Measurements from ENCODE around the gene SVOPL. TPM values are rescaled to one million over a fixed set of nuclear protein-coding genes. Genes with fewer than 3 reads are reported as not detected.

The SVOPL gene
- total RNA-seq, 2 experiments from 2014 or later: not detected

DNA sequence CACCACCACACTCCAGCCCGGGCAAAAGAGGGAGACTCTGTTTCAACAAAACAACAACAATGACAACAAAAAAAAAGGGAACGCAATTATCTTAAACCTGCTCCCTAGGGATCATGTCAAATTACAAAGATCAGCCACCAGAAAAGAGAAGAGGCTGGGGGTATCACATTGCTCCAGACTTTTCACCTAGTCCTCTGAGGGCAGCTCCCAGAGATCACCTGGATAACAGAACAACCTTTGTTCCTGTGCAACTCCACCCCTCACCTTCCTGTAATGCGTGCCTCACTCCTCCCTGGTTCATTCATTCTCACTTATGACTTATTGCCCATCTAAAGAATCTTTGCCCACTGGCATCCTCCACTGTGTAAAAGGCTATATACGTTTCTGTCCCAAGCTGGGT lies 31.8 kb downstream of the SVOPL start:
- Histone ChIP-seq H3K36me3 (ENCODE audit: insufficient read depth, low read length) (no peaks in the 10 kb centered on the region), H3K4me3 (ENCODE audit: low read length) (no peak overlapping the region), H3K27ac (ENCODE audit: low read depth in 1 of 2, low read length in 2 of 2) (no peak overlapping the region), H3K27me3 (ENCODE audit: control insufficient read depth in 1 of 2, insufficient read depth in 2 of 2, low read length in 2 of 2) (peaks cover 2 to 8% of the 10 kb centered on the region in 2 experiments), H3K9me3 (ENCODE audit: control insufficient read depth in 1 of 2, insufficient read depth in 1 of 2, low read length in 2 of 2) (peaks cover 0 to 3% of the 10 kb centered on the region in 2 experiments), H3K4me1 (ENCODE audit: insufficient read depth, low read length) (peaks cover under 1% of the 10 kb centered on the region)
- H3K4me1 Mint-ChIP-seq (ENCODE audit: low read depth): no peaks in the 10 kb centered on the region
- DNase-seq (no peak), ATAC-seq (ENCODE audit: poor library complexity) (no peak)
- H3K4me3 Mint-ChIP-seq: no peak overlapping the region
- TF ChIP-seq, protein P1, sequence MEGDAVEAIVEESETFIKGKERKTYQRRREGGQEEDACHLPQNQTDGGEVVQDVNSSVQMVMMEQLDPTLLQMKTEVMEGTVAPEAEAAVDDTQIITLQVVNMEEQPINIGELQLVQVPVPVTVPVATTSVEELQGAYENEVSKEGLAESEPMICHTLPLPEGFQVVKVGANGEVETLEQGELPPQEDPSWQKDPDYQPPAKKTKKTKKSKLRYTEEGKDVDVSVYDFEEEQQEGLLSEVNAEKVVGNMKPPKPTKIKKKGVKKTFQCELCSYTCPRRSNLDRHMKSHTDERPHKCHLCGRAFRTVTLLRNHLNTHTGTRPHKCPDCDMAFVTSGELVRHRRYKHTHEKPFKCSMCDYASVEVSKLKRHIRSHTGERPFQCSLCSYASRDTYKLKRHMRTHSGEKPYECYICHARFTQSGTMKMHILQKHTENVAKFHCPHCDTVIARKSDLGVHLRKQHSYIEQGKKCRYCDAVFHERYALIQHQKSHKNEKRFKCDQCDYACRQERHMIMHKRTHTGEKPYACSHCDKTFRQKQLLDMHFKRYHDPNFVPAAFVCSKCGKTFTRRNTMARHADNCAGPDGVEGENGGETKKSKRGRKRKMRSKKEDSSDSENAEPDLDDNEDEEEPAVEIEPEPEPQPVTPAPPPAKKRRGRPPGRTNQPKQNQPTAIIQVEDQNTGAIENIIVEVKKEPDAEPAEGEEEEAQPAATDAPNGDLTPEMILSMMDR (IDR thresholded peaks at IDR 0.05): no peak
- H3K27ac Mint-ChIP-seq: no peak overlapping the region
- CTCF ChIA-PET: no interaction called here
- H3K36me3 Mint-ChIP-seq (ENCODE audit: low read depth): no peaks in the 10 kb centered on the region
- peaks cover 14% of the 10 kb centered on the region for H3K27me3 Mint-ChIP-seq
- no peaks in the 10 kb centered on the region for H3K9me3 Mint-ChIP-seq
- POLR2A ChIA-PET: no interaction called here
- intact Hi-C loops (cut with DNase I, micrococcal nuclease): no loop called here

DNA sequence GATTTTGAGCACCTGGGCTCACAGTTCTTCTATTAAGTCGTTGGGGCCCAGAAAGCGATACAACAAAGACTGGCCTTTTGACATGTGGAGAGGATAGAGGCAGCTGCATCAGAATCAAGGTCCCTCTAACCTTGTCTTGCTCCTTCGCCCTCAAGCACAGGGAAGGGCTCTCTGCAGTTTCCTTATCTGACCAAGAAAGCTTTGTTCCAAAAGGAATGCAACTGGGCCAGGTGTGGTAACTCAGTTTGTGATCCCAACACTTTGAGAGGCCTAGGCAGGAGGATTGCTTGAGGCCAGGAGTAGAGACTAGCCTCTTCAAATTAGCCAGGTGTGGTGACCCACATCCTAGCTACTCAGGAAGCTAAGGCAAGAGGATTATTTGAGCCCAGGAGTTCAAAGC lies 32.2 kb downstream of the SVOPL start:
- ChIA-PET CTCF (no interaction called here), POLR2A (no interaction called here)
- Histone ChIP-seq H3K4me3 (ENCODE audit: low read length) (no peak overlapping the region), H3K27ac (ENCODE audit: low read depth in 1 of 2, low read length in 2 of 2) (no peak overlapping the region), H3K27me3 (ENCODE audit: control insufficient read depth in 1 of 2, insufficient read depth in 2 of 2, low read length in 2 of 2) (peaks cover 2 to 8% of the 10 kb centered on the region in 2 experiments), H3K9me3 (ENCODE audit: control insufficient read depth in 1 of 2, insufficient read depth in 1 of 2, low read length in 2 of 2) (peaks cover 0 to 7% of the 10 kb centered on the region in 2 experiments), H3K4me1 (ENCODE audit: insufficient read depth, low read length) (peaks cover 5% of the 10 kb centered on the region), H3K36me3 (ENCODE audit: insufficient read depth, low read length) (no peaks in the 10 kb centered on the region)
- peaks cover 14% of the 10 kb centered on the region for H3K27me3 Mint-ChIP-seq
- intact Hi-C loops (cut with DNase I, micrococcal nuclease): no loop called here
- no peak for ATAC-seq (ENCODE audit: poor library complexity)
- no peak overlapping the region for H3K4me3 Mint-ChIP-seq
- DNase-seq: no peak
- H3K9me3 Mint-ChIP-seq: no peaks in the 10 kb centered on the region
- no peaks in the 10 kb centered on the region for H3K36me3 Mint-ChIP-seq (ENCODE audit: low read depth)
- no peak overlapping the region for H3K27ac Mint-ChIP-seq
- peaks cover 4% of the 10 kb centered on the region for H3K4me1 Mint-ChIP-seq (ENCODE audit: low read depth)
- TF ChIP-seq, protein P1 (IDR thresholded peaks at IDR 0.05): no peak

DNA sequence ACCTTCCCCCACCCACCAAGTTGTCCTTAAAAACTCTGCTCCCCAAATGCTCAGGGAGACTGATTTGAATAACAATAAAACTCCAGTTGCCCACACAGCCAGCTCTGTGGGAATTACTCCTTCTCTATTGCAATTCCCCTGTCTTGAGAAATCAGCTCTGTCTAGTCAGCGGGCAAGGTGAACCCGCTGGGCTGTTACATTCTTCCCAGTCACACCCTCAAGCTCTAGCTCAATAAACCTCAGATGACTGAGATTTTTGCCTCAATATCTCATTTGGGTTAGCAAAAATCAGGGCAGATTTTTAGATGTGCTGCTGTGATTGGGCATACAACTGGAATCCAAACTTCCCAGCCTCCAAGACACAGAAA lies 32.9 kb downstream of the SVOPL start:
- ChIA-PET CTCF (no interaction called here), POLR2A (no interaction called here)
- H3K27ac ChIP-seq (ENCODE audit: low read depth in 1 of 2, low read length in 2 of 2): no peak overlapping the region
- Mint-ChIP-seq H3K27ac (no peak overlapping the region), H3K36me3 (ENCODE audit: low read depth) (no peaks in the 10 kb centered on the region), H3K9me3 (no peaks in the 10 kb centered on the region), H3K4me1 (ENCODE audit: low read depth) (peaks cover 10% of the 10 kb centered on the region), H3K4me3 (no peak overlapping the region), H3K27me3 (peaks cover 18% of the 10 kb centered on the region)
- no peak for DNase-seq
- intact Hi-C loops (cut with DNase I, micrococcal nuclease): no loop called here
- peaks cover 2 to 8% of the 10 kb centered on the region in 2 experiments for H3K27me3 ChIP-seq (ENCODE audit: control insufficient read depth in 1 of 2, insufficient read depth in 2 of 2, low read length in 2 of 2)
- H3K9me3 ChIP-seq (ENCODE audit: control insufficient read depth in 1 of 2, insufficient read depth in 1 of 2, low read length in 2 of 2): peaks cover 0 to 7% of the 10 kb centered on the region in 2 experiments
- H3K4me1 ChIP-seq (ENCODE audit: insufficient read depth, low read length): peaks cover 5% of the 10 kb centered on the region
- H3K36me3 ChIP-seq (ENCODE audit: insufficient read depth, low read length): no peaks in the 10 kb centered on the region
- no peak overlapping the region for H3K4me3 ChIP-seq (ENCODE audit: low read length)
- TF ChIP-seq, protein P1 (IDR thresholded peaks at IDR 0.05): no peak
- ATAC-seq (ENCODE audit: poor library complexity): no peak

Measured in CD4-positive, alpha-beta T cell (primary cell).